Stimulated activated CD4-positive, alpha-beta T cell treated with anti-CD3 and anti-CD28 coated beads, Interleukin-1b, Interleukin-23, amount 100 ng/mL, for 1 hour (primary cell): ENCODE data around the gene INSIG1.

Experiments
- DNase-seq, 2 donors: peaks; one replicate each; pipeline ENCODE4 v3.0.0-alpha.2; 2020; ENCODE audit warnings: low read depth in 2 of 2

The INSIG1 gene

DNA sequence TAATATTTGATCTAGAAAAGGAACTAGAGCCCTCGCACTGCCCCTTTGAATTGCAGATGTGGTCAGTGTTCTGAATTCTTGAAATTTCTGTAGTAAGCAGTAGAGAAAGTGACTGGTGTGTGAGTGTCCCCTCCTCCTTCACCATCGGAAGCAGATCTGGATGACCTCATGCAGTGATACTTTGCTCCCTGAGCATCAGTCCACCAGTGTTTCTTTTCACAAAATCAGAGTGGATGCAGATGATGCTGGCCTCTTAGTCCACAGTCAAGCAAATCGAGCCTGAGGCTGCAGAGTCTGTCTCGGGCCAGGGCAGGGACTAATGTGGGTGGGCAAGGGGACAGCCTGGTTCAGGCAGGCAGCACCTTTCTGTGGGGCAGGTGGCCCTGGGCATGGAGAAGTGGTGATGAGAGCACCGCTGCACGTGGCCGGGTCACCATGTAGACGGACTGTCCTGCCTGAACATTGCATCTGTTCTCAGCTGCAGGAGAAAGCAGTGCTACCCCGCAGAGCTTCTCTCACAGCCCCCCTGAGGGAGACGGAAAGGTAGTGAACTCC, 5.4 kb downstream of the INSIG1 start:
- DNase-seq = no peak

- DNase-seq = no peak
These were observed 6.2 kb downstream of the INSIG1 start for GRCh38 chr7:155303897-155304296.

DNA sequence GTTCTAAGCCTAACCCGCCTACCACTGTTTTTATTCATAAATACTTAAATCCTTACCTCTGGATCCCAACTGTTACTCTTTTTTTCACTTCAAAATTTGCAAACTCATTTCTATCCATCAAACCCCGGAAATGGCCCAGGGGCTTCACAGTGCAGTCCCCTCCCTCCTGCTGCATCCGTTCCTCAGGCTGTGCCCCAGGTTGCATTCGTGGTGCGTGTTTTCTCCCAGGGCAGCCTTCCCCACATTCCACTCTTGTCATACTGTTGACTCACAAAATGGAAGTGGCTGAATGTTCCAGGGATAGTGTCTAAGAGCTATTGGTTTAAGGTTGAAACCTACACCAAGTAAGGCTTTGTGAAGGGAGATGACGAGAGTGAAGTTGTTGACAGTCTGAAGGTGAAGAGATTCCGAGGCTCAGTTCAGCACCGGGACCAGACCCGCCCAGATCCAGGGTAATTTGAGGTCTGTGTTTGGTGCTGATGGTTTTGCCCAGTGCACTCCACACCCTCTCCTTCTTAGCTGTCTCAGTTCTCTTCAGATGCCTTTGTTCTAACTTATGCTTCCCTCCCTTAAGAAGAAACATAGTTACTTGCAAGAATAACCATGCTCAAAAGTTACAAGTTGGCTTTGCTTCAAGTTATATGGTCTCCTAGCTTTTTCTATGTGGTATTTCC, 7.7 kb downstream of the INSIG1 start:
- no peak for DNase-seq

DNA sequence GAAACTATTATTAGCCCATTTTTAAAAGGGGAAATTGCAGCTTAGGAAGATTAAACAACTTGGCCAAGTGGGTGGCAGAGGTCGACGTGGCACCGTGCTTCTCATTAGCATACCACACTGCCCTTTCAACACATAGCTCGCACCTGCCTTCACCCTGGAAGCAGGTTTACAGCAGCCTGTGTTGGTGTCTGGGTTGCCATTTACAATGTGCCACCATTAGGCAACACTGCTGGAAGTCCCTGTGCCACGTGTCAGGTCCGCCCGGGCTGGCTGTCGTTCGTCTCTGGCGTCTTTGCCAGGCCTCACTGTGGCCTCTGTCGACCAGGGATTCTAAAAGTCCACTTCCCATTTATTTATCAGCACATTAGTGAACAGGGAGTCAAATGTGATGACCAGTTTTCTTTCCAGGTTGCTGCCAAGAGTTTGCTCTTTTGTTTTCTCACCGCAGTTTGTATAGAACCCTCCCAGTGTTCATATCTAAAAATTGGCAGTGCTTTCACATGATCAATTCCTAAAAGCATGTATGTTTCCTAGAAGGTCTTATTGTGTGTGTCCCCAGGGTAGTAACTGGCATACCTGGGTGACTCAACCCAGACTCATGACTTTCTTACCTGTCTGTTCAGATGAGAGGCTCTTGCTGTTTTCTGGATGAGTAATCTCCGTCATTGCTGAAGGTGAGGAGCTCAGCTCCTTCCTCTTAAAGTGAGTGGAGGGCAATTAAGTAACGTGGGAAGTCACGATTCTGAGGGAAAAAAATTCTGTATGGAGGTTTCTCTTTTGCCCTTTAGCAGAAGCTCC, 9.2 kb downstream of the INSIG1 start:
- no peak for DNase-seq

GRCh38 chr7:155308330-155309020, 10.8 kb downstream of the INSIG1 start:
- no peak for DNase-seq

GRCh38 chr7:155309021-155309338, 11.3 kb downstream of the INSIG1 start:
- no peak for DNase-seq

GRCh38 chr7:155310425-155311114, 12.9 kb downstream of the INSIG1 start:
- DNase-seq = no peak

GRCh38 chr7:155311826-155312537, 14.3 kb downstream of the INSIG1 start:
- no peak for DNase-seq

- no peak for DNase-seq
These were observed 15.0 kb downstream of the INSIG1 start for GRCh38 chr7:155312633-155313032.

DNA sequence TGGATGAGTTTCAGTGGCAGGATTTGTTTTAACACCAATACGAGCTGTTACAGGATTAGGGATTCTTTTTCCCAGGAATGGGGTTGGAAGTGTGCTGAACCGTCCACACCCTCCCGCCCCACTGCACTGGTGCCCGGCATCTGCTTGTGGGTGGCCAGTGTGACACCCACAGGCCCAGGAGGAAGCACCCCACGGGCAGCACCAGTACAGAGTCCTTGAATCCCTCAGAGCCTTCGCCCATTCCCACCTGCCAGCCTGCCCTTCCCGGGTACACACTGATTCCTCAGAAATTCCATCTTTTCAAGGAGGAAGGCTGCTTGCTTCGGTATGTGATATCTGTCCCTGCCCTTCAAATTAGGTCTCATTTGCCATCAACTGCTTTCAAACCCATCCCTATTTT, 15.4 kb downstream of the INSIG1 start:
- no peak for DNase-seq

- DNase-seq = no peak
These were observed 18.3 kb downstream of the INSIG1 start for GRCh38 chr7:155315977-155316376.

GRCh38 chr7:155316427-155317113, 18.9 kb downstream of the INSIG1 start:
- DNase-seq = no peak

DNA sequence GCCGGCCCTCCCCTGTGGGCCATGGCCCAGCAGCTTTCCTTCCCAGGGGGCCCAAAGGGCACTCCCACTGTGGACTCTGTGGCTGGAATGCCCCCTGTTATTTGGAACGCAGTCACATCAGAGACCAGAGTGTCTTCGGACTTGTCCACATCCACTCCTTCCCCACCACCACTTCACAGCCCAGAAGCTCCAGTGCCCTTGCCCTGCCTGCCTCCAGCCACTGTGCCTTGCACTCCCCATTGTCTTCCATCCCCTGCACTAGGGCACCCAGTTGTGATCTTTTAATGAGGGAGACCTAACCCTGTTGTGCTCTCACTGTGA, 19.4 kb downstream of the INSIG1 start:
- no peak for DNase-seq

- no peak for DNase-seq
These were observed 20.6 kb downstream of the INSIG1 start for GRCh38 chr7:155318245-155318644.

GRCh38 chr7:155322530-155322929, 24.9 kb downstream of the INSIG1 start:
- DNase-seq = no peak

GRCh38 chr7:155323001-155323638, 25.4 kb downstream of the INSIG1 start:
- DNase-seq = no peak

DNA sequence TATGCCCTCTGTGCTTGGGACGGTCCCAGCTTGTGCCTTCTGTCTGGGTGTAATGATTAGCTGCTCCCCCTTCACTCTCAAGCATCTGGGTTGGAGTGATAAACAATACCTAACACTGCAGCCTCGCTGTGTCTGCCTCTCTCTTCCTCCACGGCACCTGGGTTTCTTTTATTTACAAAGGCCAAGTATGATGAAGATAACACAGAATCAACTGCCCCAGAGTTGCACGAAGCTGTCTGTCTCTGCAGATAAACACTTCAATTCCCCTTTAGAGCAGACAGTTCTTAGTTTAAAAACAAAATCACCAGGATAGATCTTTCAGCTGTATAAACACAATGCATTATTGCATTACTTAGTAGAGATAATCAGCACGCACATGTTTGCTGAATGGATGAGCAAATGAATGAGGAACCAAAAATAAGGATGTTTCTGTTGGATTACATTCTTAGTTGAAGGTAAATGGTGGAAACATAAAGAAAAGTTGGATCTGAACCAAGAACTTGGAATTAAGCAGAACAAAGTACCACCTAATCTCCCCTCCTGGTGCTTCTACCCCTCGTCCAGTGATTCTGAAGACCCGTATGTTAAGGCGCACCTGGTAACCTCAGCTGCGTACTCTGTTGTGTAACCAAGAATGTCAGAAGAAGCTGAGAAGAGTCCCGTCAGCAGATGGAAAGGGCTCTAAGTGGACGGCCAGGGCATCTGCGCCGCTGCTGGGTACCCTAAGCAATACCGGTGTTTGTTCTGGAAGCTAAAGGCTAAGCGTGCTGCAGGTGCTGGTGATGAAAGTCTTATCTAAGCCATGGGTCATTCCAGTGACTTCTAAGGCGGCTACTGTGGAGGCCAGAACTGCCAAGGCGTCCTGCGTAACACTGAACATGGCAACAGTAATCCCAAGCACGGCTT, 26.6 kb downstream of the INSIG1 start:
- DNase-seq = no peak

DNA sequence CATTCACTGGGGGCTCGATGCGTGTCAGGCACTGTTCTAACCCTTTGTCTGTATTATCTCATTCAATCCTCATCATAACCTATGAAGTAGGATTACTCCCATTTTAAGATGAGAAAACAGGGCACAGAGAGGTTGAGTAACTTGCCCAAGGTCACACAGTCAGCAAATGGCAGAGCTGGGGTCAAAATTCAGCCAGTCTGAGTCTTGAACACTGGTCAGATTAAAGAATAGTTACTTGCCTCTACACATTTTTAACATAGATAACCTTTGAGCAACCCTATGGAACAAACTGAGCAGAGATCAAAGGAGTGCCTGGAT, 27.2 kb downstream of the INSIG1 start:
- no peak for DNase-seq

GRCh38 chr7:155326385-155326784, 28.7 kb downstream of the INSIG1 start:
- no peak for DNase-seq
